NCI-H1436 (cell line): ENCODE measurements around the gene PTPRD.

Source experiments
- DNase-seq: peaks from one replicate; lab custom pipeline; 2025; lab: John Stamatoyannopoulos, UW

Gene PTPRD

GRCh38 chr9:8643896-8644295 lies 1968.9 kb downstream of the PTPRD start:
- DNase-seq = no peak

GRCh38 chr9:8643464-8643863 lies 1969.3 kb downstream of the PTPRD start:
- DNase-seq = no peak

- DNase-seq = no peak
Observed at GRCh38 chr9:8640761-8641160, 1972.0 kb downstream of the PTPRD start.

GRCh38 chr9:8637626-8638025 lies 1975.2 kb downstream of the PTPRD start:
- DNase-seq = no peak

- no peak for DNase-seq
Observed at GRCh38 chr9:8633784-8634183, 1979.0 kb downstream of the PTPRD start.

GRCh38 chr9:8632493-8632892 lies 1980.3 kb downstream of the PTPRD start:
- no peak for DNase-seq

- DNase-seq = no peak
Observed at GRCh38 chr9:8628791-8629190, 1984.0 kb downstream of the PTPRD start.

- peak; percentile 5 for DNase-seq
Observed at GRCh38 chr9:8627976-8628679, 1984.7 kb downstream of the PTPRD start.

- DNase-seq = no peak
Observed at GRCh38 chr9:8622871-8623270, 1989.9 kb downstream of the PTPRD start.

- no peak for DNase-seq
Observed at GRCh38 chr9:8622222-8622802, 1990.5 kb downstream of the PTPRD start.

- no peak for DNase-seq
Observed at GRCh38 chr9:8621416-8621815, 1991.4 kb downstream of the PTPRD start.

GRCh38 chr9:8616414-8616813 lies 1996.4 kb downstream of the PTPRD start:
- no peak for DNase-seq

GRCh38 chr9:8614926-8615440 lies 1997.8 kb downstream of the PTPRD start:
- peak; percentile 34 for DNase-seq

GRCh38 chr9:8613346-8613825 lies 1999.4 kb downstream of the PTPRD start:
- no peak for DNase-seq

- DNase-seq = no peak
Observed at GRCh38 chr9:8611153-8611552, 2001.6 kb downstream of the PTPRD start.

GRCh38 chr9:8610256-8610655 lies 2002.5 kb downstream of the PTPRD start:
- no peak for DNase-seq

- no peak for DNase-seq
Observed at GRCh38 chr9:8605096-8605495, 2007.7 kb downstream of the PTPRD start.

- no peak for DNase-seq
Observed at GRCh38 chr9:8604201-8604600, 2008.6 kb downstream of the PTPRD start.

GRCh38 chr9:8600914-8601680 lies 2011.7 kb downstream of the PTPRD start:
- no peak for DNase-seq

- DNase-seq = no peak
Observed at GRCh38 chr9:8599937-8600336, 2012.9 kb downstream of the PTPRD start.

- DNase-seq = no peak
Observed at GRCh38 chr9:8589476-8589875, 2023.3 kb downstream of the PTPRD start.

GRCh38 chr9:8585036-8585435 lies 2027.8 kb downstream of the PTPRD start:
- DNase-seq = no peak

GRCh38 chr9:8579661-8580060 lies 2033.1 kb downstream of the PTPRD start:
- no peak for DNase-seq
